Neural progenitor cell (in vitro differentiated cells): ENCODE results near the gene LRRC72.

Experiments
- EZH2 ChIP-seq: fragments of 200-600 bp; sonication (generic); IDR thresholded peaks from 2 replicates; pipeline ENCODE4 v1.6.1; 2017; ENCODE audit warnings: antibody characterized with exemption, mild to moderate bottlenecking, moderate library complexity
- EZH2phosphoT487 ChIP-seq: fragments of 200-600 bp; sonication (generic); IDR thresholded peaks from 2 replicates; pipeline ENCODE4 v1.6.1; 2017; ENCODE audit warnings: antibody characterized with exemption
- TF ChIP-seq, protein P1 (sequence below): fragments of 200-600 bp; sonication (generic); IDR thresholded peaks from 2 replicates; pipeline ENCODE4 v1.5.1; 2017; ENCODE audit warnings: antibody characterized with exemption, mild to moderate bottlenecking

DNA sequence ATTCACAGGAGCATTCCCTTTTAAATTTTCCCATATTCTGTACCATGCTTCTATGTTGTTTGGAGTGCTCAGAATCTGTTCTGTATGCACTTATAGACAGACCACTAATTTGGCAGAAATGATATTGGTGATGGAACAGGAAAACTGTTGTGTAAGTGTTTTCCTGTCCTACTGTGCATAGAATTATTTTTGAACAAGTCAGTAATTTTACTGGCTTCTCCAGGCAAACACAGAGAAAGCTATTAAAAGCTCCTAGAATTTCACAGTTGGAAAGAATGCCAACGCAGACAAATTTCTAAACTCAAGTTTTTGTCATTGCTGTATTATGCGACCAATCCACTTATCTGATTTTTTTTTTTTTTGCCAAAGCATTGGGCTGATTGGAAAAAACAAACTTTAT is 63.3 kb downstream of the LRRC72 start:
- TF ChIP-seq, protein P1, sequence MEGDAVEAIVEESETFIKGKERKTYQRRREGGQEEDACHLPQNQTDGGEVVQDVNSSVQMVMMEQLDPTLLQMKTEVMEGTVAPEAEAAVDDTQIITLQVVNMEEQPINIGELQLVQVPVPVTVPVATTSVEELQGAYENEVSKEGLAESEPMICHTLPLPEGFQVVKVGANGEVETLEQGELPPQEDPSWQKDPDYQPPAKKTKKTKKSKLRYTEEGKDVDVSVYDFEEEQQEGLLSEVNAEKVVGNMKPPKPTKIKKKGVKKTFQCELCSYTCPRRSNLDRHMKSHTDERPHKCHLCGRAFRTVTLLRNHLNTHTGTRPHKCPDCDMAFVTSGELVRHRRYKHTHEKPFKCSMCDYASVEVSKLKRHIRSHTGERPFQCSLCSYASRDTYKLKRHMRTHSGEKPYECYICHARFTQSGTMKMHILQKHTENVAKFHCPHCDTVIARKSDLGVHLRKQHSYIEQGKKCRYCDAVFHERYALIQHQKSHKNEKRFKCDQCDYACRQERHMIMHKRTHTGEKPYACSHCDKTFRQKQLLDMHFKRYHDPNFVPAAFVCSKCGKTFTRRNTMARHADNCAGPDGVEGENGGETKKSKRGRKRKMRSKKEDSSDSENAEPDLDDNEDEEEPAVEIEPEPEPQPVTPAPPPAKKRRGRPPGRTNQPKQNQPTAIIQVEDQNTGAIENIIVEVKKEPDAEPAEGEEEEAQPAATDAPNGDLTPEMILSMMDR: no peak
- TF ChIP-seq EZH2 (no peak), EZH2phosphoT487 (no peak)
